Ovary (tissue), 3 donors: ENCODE data around the gene CDK10.

Experiments
- POLR2A ChIP-seq: fragments of 450-650 bp; IDR thresholded peaks from one replicate; pipeline ENCODE4 v1.6.1; 2017; ENCODE audit warnings: antibody characterized with exemption, mild to moderate bottlenecking, moderate library complexity
- TF ChIP-seq, protein P1 (sequence below), 3 donors: fragments of 450-650 bp in 2 of 3; fragments of 200-600 bp in 1 of 3; IDR thresholded peaks; one replicate each; pipeline versions ENCODE4 v1.5.1 to v1.8.0; 2016 to 2022; ENCODE audit warnings: antibody characterized with exemption in 3 of 3, mild to moderate bottlenecking in 1 of 3
- donor health status: DM: no; HTN: no; CAD: no.

GRCh38 chr16:89691986-89692569 lies 5.6 kb downstream of the CDK10 start:
- TF ChIP-seq, protein P1, sequence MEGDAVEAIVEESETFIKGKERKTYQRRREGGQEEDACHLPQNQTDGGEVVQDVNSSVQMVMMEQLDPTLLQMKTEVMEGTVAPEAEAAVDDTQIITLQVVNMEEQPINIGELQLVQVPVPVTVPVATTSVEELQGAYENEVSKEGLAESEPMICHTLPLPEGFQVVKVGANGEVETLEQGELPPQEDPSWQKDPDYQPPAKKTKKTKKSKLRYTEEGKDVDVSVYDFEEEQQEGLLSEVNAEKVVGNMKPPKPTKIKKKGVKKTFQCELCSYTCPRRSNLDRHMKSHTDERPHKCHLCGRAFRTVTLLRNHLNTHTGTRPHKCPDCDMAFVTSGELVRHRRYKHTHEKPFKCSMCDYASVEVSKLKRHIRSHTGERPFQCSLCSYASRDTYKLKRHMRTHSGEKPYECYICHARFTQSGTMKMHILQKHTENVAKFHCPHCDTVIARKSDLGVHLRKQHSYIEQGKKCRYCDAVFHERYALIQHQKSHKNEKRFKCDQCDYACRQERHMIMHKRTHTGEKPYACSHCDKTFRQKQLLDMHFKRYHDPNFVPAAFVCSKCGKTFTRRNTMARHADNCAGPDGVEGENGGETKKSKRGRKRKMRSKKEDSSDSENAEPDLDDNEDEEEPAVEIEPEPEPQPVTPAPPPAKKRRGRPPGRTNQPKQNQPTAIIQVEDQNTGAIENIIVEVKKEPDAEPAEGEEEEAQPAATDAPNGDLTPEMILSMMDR (IDR thresholded peaks at IDR 0.05) = no peak
- no peak for TF ChIP-seq POLR2A
